Sigmoid colon (tissue), 4 donors: ENCODE results near the gene FUBP3.

ENCODE experiments used
- EP300 ChIP-seq, 4 donors: sonication (generic); formaldehyde crosslinking; IDR thresholded peaks; one replicate each; pipeline ENCODE4 v1.6.1; 2017; ENCODE audit warnings: antibody characterized with exemption in 4 of 4
- POLR2A ChIP-seq, 2 donors: fragments of 450-650 bp; IDR thresholded peaks; one replicate each; pipeline ENCODE4 v1.6.1; 2016; ENCODE audit warnings: antibody characterized with exemption in 2 of 2, mild to moderate bottlenecking in 2 of 2, moderate library complexity in 2 of 2
- POLR2AphosphoS5 ChIP-seq, 4 donors: sonication (generic); formaldehyde crosslinking; IDR thresholded peaks; one replicate each; pipeline ENCODE4 v1.6.1; 2017; ENCODE audit warnings: antibody characterized with exemption in 4 of 4
- TF ChIP-seq, protein P1 (sequence below), 4 experiments: fragments of 450-650 bp in 3 of 4; fragments of 200-600 bp in 1 of 4; IDR thresholded peaks; one replicate each; pipeline ENCODE4 v1.5.1; 2016 to 2019; ENCODE audit warnings: antibody characterized with exemption in 4 of 4, mild to moderate bottlenecking in 3 of 4, moderate library complexity in 2 of 4

DNA sequence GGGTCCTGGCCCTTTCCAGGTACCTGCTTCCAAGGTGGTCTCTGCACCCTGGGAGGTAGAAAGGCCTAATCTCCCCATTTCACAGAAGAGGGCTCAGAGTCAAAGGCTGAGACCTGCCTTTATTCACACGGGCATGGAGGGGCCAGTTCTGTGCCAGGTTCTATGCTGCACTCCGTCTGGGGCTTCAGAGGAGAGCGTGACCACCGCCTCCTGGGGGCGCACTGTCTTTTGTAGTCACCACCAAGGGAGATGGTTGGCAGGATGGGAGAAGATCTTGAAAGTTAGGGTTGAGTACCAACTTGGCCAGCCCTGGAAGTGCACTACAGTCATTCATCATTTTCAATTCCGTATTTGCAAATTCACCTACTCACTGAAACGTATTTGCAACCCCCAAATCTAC lies 61.3 kb downstream of the FUBP3 start:
- TF ChIP-seq, protein P1, sequence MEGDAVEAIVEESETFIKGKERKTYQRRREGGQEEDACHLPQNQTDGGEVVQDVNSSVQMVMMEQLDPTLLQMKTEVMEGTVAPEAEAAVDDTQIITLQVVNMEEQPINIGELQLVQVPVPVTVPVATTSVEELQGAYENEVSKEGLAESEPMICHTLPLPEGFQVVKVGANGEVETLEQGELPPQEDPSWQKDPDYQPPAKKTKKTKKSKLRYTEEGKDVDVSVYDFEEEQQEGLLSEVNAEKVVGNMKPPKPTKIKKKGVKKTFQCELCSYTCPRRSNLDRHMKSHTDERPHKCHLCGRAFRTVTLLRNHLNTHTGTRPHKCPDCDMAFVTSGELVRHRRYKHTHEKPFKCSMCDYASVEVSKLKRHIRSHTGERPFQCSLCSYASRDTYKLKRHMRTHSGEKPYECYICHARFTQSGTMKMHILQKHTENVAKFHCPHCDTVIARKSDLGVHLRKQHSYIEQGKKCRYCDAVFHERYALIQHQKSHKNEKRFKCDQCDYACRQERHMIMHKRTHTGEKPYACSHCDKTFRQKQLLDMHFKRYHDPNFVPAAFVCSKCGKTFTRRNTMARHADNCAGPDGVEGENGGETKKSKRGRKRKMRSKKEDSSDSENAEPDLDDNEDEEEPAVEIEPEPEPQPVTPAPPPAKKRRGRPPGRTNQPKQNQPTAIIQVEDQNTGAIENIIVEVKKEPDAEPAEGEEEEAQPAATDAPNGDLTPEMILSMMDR (IDR thresholded peaks at IDR 0.05): no peak
- TF ChIP-seq POLR2A (IDR thresholded peaks at IDR 0.05) (no peak), POLR2AphosphoS5 (IDR thresholded peaks at IDR 0.05) (no peak), EP300 (IDR thresholded peaks at IDR 0.05) (no peak)
